H9 (cell line): ENCODE results near the gene EVI2A. TPM values are rescaled to one million over a fixed set of nuclear protein-coding genes. Genes with fewer than 3 reads are reported as not detected.

Experiments
- DNase-seq: peaks from one replicate; pipeline ENCODE4 v3.0.0-alpha.2; 2017
- H2AFZ ChIP-seq: one replicate; pipeline ENCODE4 v1.6.1; 2013; ENCODE audit warnings: mild to moderate bottlenecking, low read length, control low read depth, moderate library complexity
- H2AK5ac ChIP-seq: 2 replicates; pipeline ENCODE4 v1.6.1; 2013; ENCODE audit warnings: low read length, control low read depth, mixed read lengths; ENCODE audit not compliant: insufficient read length
- H2BK120ac ChIP-seq: one replicate; pipeline ENCODE4 v1.6.1; 2013; ENCODE audit warnings: low read depth, mild to moderate bottlenecking, low read length, control low read depth, inconsistent platforms; ENCODE audit not compliant: poor library complexity, severe bottlenecking
- H2BK12ac ChIP-seq: 2 replicates; pipeline ENCODE4 v1.6.1; 2013; ENCODE audit warnings: low read length, control low read depth, mixed read lengths, low read depth; ENCODE audit not compliant: insufficient read length
- H2BK15ac ChIP-seq: 2 replicates; pipeline ENCODE4 v1.6.1; 2013; ENCODE audit warnings: low read depth, low read length, control low read depth
- H2BK20ac ChIP-seq: one replicate; pipeline ENCODE4 v1.6.1; 2013; ENCODE audit warnings: low read depth, mild to moderate bottlenecking, low read length, control low read depth, inconsistent platforms; ENCODE audit not compliant: poor library complexity, severe bottlenecking
- H2BK5ac ChIP-seq: 2 replicates; pipeline ENCODE4 v1.6.1; 2013; ENCODE audit warnings: low read length, control low read depth, mixed read lengths; ENCODE audit not compliant: insufficient read length
- H3K14ac ChIP-seq: 2 replicates; pipeline ENCODE4 v1.6.1; 2013; ENCODE audit warnings: low read length, control low read depth; ENCODE audit not compliant: insufficient read depth
- H3K18ac ChIP-seq: 2 replicates; pipeline ENCODE4 v1.6.1; 2013; ENCODE audit warnings: low read depth, mild to moderate bottlenecking, mixed read lengths, low read length, control low read depth; ENCODE audit not compliant: insufficient read length
- H3K23ac ChIP-seq: 2 replicates; pipeline ENCODE4 v1.6.1; 2013; ENCODE audit warnings: low read length, control low read depth, mixed read lengths, low read depth; ENCODE audit not compliant: insufficient read length
- H3K23me2 ChIP-seq: 2 replicates; pipeline ENCODE4 v1.6.1; 2013; ENCODE audit warnings: low read depth, mild to moderate bottlenecking, mixed read lengths, low read length, control low read depth; ENCODE audit not compliant: insufficient read length, poor library complexity, severe bottlenecking
- H3K27ac ChIP-seq: 2 replicates; pipeline ENCODE4 v1.5.1; 2013; ENCODE audit warnings: low read length, control low read depth, mixed read lengths, low read depth; ENCODE audit not compliant: insufficient read length
- H3K27me3 ChIP-seq: 2 replicates; pipeline ENCODE4 v1.6.1; 2013; ENCODE audit warnings: low read length, control low read depth, inconsistent platforms; ENCODE audit not compliant: insufficient read depth
- H3K4ac ChIP-seq: 2 replicates; pipeline ENCODE4 v1.6.1; 2013; ENCODE audit warnings: low read depth, mild to moderate bottlenecking, control low read depth, inconsistent platforms, low read length, moderate library complexity
- H3K4me1 ChIP-seq: 2 replicates; pipeline ENCODE4 v1.6.1; 2013; ENCODE audit warnings: low read length, control low read depth, inconsistent platforms; ENCODE audit not compliant: insufficient read depth
- H3K4me2 ChIP-seq: 2 replicates; pipeline ENCODE4 v1.6.1; 2013; ENCODE audit warnings: low read length, control low read depth, mixed read lengths; ENCODE audit not compliant: insufficient read length, insufficient read depth
- H3K56ac ChIP-seq: 2 replicates; pipeline ENCODE4 v1.6.1; 2013; ENCODE audit warnings: low read depth, mild to moderate bottlenecking, mixed read lengths, low read length, control low read depth; ENCODE audit not compliant: insufficient read length
- H3K79me1 ChIP-seq: 2 replicates; pipeline ENCODE4 v1.6.1; 2013; ENCODE audit warnings: low read depth, mild to moderate bottlenecking, moderate library complexity, low read length, control low read depth, inconsistent platforms; ENCODE audit not compliant: insufficient read depth, poor library complexity, severe bottlenecking
- H3K79me2 ChIP-seq: 2 replicates; pipeline ENCODE4 v1.6.1; 2013; ENCODE audit warnings: low read length, control low read depth, inconsistent platforms; ENCODE audit not compliant: insufficient read depth
- H3K9ac ChIP-seq: 2 replicates; pipeline ENCODE4 v1.6.1; 2013; ENCODE audit warnings: low read length, control low read depth, mixed read lengths; ENCODE audit not compliant: insufficient read length; ENCODE audit errors: extremely low read depth
- H3K9me3 ChIP-seq: one replicate; pipeline ENCODE4 v1.6.1; 2013; ENCODE audit warnings: low read depth, low read length, inconsistent platforms; ENCODE audit not compliant: control insufficient read depth
- H3T11ph ChIP-seq: one replicate; pipeline ENCODE4 v1.6.1; 2013; ENCODE audit warnings: mild to moderate bottlenecking, low read length, control low read depth, inconsistent platforms
- H4K20me1 ChIP-seq: one replicate; pipeline ENCODE4 v1.6.1; 2013; ENCODE audit not compliant: control insufficient read depth, insufficient read length, insufficient read depth
- H4K5ac ChIP-seq: 2 replicates; pipeline ENCODE4 v1.6.1; 2013; ENCODE audit warnings: low read depth, mild to moderate bottlenecking, mixed read lengths, low read length, control low read depth; ENCODE audit not compliant: insufficient read length
- H4K8ac ChIP-seq: replicated peaks from 2 replicates; pipeline ENCODE4 v1.6.1; 2013; ENCODE audit warnings: low read length, control low read depth, mixed read lengths, low read depth; ENCODE audit not compliant: insufficient read length
- H4K91ac ChIP-seq: 2 replicates; pipeline ENCODE4 v1.6.1; 2013; ENCODE audit warnings: low read depth, mild to moderate bottlenecking, moderate library complexity, mixed read lengths, low read length, control low read depth; ENCODE audit not compliant: insufficient read length
- H3K27ac Mint-ChIP-seq, 3 experiments: 2 replicates in 2 of 3; 3 replicates in 1 of 3; pipeline ENCODE4 v1.8.0; 2020 to 2021; ENCODE audit warnings: mixed read lengths in 3 of 3, mild to moderate bottlenecking in 1 of 3, moderate library complexity in 1 of 3
- H3K27me3 Mint-ChIP-seq: 2 replicates; pipeline ENCODE4 v1.8.0; 2021; ENCODE audit warnings: low read depth, mild to moderate bottlenecking, moderate library complexity, mixed read lengths
- H3K36me3 Mint-ChIP-seq, 3 experiments: 2 replicates in 2 of 3; 3 replicates in 1 of 3; pipeline ENCODE4 v1.8.0; 2020 to 2021; ENCODE audit warnings: low read depth in 3 of 3, mixed read lengths in 3 of 3; ENCODE audit not compliant: insufficient read depth in 1 of 3
- H3K4me1 Mint-ChIP-seq, 2 experiments: 2 replicates each; pipeline ENCODE4 v1.8.0; 2020; ENCODE audit warnings: mixed read lengths in 2 of 2
- H3K4me3 Mint-ChIP-seq, 2 experiments: 2 replicates in 1 of 2; 3 replicates in 1 of 2; pipeline ENCODE4 v1.8.0; 2020 to 2021; ENCODE audit warnings: mild to moderate bottlenecking in 2 of 2, mixed read lengths in 2 of 2, moderate library complexity in 1 of 2
- H3K9me3 Mint-ChIP-seq, 2 experiments: 2 replicates in 1 of 2; 3 replicates in 1 of 2; pipeline ENCODE4 v1.8.0; 2020; ENCODE audit warnings: mild to moderate bottlenecking in 2 of 2, mixed read lengths in 2 of 2, moderate library complexity in 1 of 2
- CTCF ChIP-seq: fragments of 200-600 bp; sonication (generic); conservative IDR thresholded peaks from 3 replicates; pipeline ENCODE4 v1.8.0; 2021; ENCODE audit warnings: antibody characterized with exemption, mild to moderate bottlenecking
- total RNA-seq: library from RNA; stranded (reverse); gene quantifications from 2 replicates; pipeline ENCODE4 v1.2.1, GENCODE V29; 2021

EVI2A gene
- total RNA-seq, 1 experiment from 2014 or later: not detected

GRCh38 chr17:31328160-31328535 lies 6.7 kb upstream of the EVI2A start:
- H2BK120ac ChIP-seq: no peak overlapping the region
- no peak overlapping the region for H2BK5ac ChIP-seq
- no peaks in the 10 kb centered on the region for H3K9me3 ChIP-seq
- H4K91ac ChIP-seq: no peak overlapping the region
- H2AK5ac ChIP-seq: no peak overlapping the region
- H2AFZ ChIP-seq: no peak overlapping the region
- H3K36me3 Mint-ChIP-seq: peaks cover 0 to 23% (median 9%) of the 10 kb centered on the region in 3 experiments; a peak in 3 of 7 replicates
- no peak overlapping the region for H3K4me3 Mint-ChIP-seq
- no peak overlapping the region for H2BK15ac ChIP-seq
- H3K14ac ChIP-seq: no peak overlapping the region
- H3K9ac ChIP-seq: no peak overlapping the region
- H3K4me2 ChIP-seq: no peak overlapping the region
- no peaks in the 10 kb centered on the region for H3K79me2 ChIP-seq
- H3K4me1 ChIP-seq: no peaks in the 10 kb centered on the region
- H3K79me1 ChIP-seq: no peaks in the 10 kb centered on the region
- no peak overlapping the region for H2BK12ac ChIP-seq
- H3K4me1 Mint-ChIP-seq: no peaks in the 10 kb centered on the region
- TF ChIP-seq CTCF: no peak
- no peak overlapping the region for H2BK20ac ChIP-seq
- H4K20me1 ChIP-seq: no peaks in the 10 kb centered on the region
- no peak overlapping the region for H3K4ac ChIP-seq
- H3K56ac ChIP-seq: no peak overlapping the region
- H3T11ph ChIP-seq: no peak overlapping the region
- no peak overlapping the region for H3K18ac ChIP-seq
- H3K23ac ChIP-seq: no peak overlapping the region
- no peaks in the 10 kb centered on the region for H3K27me3 Mint-ChIP-seq
- no peak overlapping the region for H4K5ac ChIP-seq
- H3K23me2 ChIP-seq: no peaks in the 10 kb centered on the region
- H3K27ac ChIP-seq: no peak overlapping the region
- no peak overlapping the region for H3K27ac Mint-ChIP-seq
- no peaks in the 10 kb centered on the region for H3K9me3 Mint-ChIP-seq
- H4K8ac ChIP-seq: no peak overlapping the region
- no peaks in the 10 kb centered on the region for H3K27me3 ChIP-seq
- DNase-seq: no peak
